GM12891 (cell line): ENCODE data around the gene EFL1.

Experiments used
- PAX5 ChIP-seq: IDR thresholded peaks from 2 replicates; pipeline ENCODE4 v1.6.1; 2011; ENCODE audit warnings: low read length, moderate library complexity, mild to moderate bottlenecking; ENCODE audit not compliant: insufficient read depth, severe bottlenecking
- POLR2A ChIP-seq: IDR thresholded peaks from 2 replicates; pipeline ENCODE4 v1.6.1; 2011; ENCODE audit warnings: low read depth, low read length, control low read depth
- POLR2AphosphoS5 ChIP-seq: IDR thresholded peaks from 2 replicates; pipeline ENCODE4 v1.6.1; 2011; ENCODE audit warnings: low read depth, low read length, control low read depth

DNA sequence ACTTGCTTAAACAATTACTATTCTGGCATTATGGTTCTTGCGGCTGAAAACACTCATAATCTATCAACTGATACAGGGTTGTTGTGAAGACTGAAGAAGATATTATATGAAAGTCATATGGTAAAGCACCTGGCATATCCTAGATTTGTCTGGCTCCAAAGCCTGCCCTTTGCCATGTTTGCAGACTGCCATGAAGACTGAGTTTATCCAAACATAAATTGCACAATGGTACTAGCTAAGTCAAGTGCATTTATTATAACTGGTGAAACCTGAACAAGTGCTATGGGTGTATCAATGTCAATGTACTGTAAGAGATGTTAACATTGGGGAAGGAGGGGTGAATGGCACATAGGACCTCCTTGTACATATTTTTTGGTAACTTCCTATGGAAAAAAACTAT is 129.3 kb downstream of the EFL1 start:
- no peak for TF ChIP-seq POLR2A
- no peak for TF ChIP-seq POLR2AphosphoS5
- TF ChIP-seq PAX5: no peak
